Measurements from ENCODE around the gene AP4E1. TPM values are rescaled to one million over a fixed set of nuclear protein-coding genes. Genes with fewer than 3 reads are reported as not detected.
"Not testable (repeated sequence)": the region's sequence is repeated elsewhere in the genome, so short reads cannot be mapped to it uniquely, and the experiment has no call there.

The AP4E1 gene
- polyA plus RNA-seq, 1 experiment: 1.8 TPM

- no peak overlapping the region for H3K4me3 ChIP-seq (ENCODE audit: low read depth, low read length)
- no peak for TF ChIP-seq CTCF (IDR thresholded peaks at IDR 0.05; ENCODE audit: insufficient read depth, low read depth, low read length)
- POLR2A ChIA-PET: no interaction called here
- H3K27me3 ChIP-seq (ENCODE audit: control insufficient read depth, insufficient read depth, low read length): no peaks in the 10 kb centered on the region
- CTCF ChIA-PET: interaction anchor here (1.0 to 1.2 kb wide), 2 partner anchors 8 to 28 kb away, joined by 3 to 4 read pairs; no protein-coding TSS in a partner anchor
- H3K36me3 ChIP-seq (ENCODE audit: control insufficient read depth, insufficient read depth, low read length): no peaks in the 10 kb centered on the region
- DNase-seq (ENCODE audit: low read depth): no peak
These were observed 4.3 kb upstream of the AP4E1 start for GRCh38 chr15:50904211-50904610.

GRCh38 chr15:50905055-50905454 is 3.4 kb upstream of the AP4E1 start:
- POLR2A ChIA-PET: no interaction called here
- Histone ChIP-seq H3K27me3 (ENCODE audit: control insufficient read depth, insufficient read depth, low read length) (no peaks in the 10 kb centered on the region), H3K4me3 (ENCODE audit: low read depth, low read length) (no peak overlapping the region), H3K36me3 (ENCODE audit: control insufficient read depth, insufficient read depth, low read length) (no peaks in the 10 kb centered on the region)
- TF ChIP-seq CTCF (IDR thresholded peaks at IDR 0.05; ENCODE audit: insufficient read depth, low read depth, low read length): no peak
- DNase-seq (ENCODE audit: low read depth): no peak
- CTCF ChIA-PET: interaction anchor here (1.0 to 3.0 kb wide), 3 partner anchors 9 to 229 kb away, joined by 3 to 12 read pairs (median 4); no protein-coding TSS in a partner anchor

GRCh38 chr15:50906954-50907600 is 1.4 kb upstream of the AP4E1 start:
- DNase-seq (ENCODE audit: low read depth): no peak
- H3K36me3 ChIP-seq (ENCODE audit: control insufficient read depth, insufficient read depth, low read length): no peaks in the 10 kb centered on the region
- CTCF ChIA-PET: interaction anchor here (0.7 to 3.0 kb wide), 9 partner anchors 8 to 552 kb away, joined by 3 to 12 read pairs (median 4); partner anchors contain the start of gene GABPB1
- H3K27me3 ChIP-seq (ENCODE audit: control insufficient read depth, insufficient read depth, low read length): no peaks in the 10 kb centered on the region
- POLR2A ChIA-PET: no interaction called here
- no peak for TF ChIP-seq CTCF (IDR thresholded peaks at IDR 0.05; ENCODE audit: insufficient read depth, low read depth, low read length)
- H3K4me3 ChIP-seq (ENCODE audit: low read depth, low read length): peak overlapping the region; percentile 98

- no peaks in the 10 kb centered on the region for H3K27me3 ChIP-seq (ENCODE audit: control insufficient read depth, insufficient read depth, low read length)
- DNase-seq (ENCODE audit: low read depth): no peak
- H3K36me3 ChIP-seq (ENCODE audit: control insufficient read depth, insufficient read depth, low read length): no peaks in the 10 kb centered on the region
- ChIA-PET POLR2A (no interaction called here), CTCF (interaction anchor here (0.7 to 3.0 kb wide), 8 partner anchors 9 to 553 kb away, joined by 3 to 12 read pairs (median 4); partner anchors contain the start of gene GABPB1)
- H3K4me3 ChIP-seq (ENCODE audit: low read depth, low read length): peak overlapping the region; percentile 98
- no peak for TF ChIP-seq CTCF (IDR thresholded peaks at IDR 0.05; ENCODE audit: insufficient read depth, low read depth, low read length)
These were observed 778 bp upstream of the AP4E1 start for GRCh38 chr15:50907601-50908208.

- Histone ChIP-seq H3K36me3 (ENCODE audit: control insufficient read depth, insufficient read depth, low read length) (no peaks in the 10 kb centered on the region), H3K4me3 (ENCODE audit: low read depth, low read length) (peak overlapping the region; percentile 98), H3K27me3 (ENCODE audit: control insufficient read depth, insufficient read depth, low read length) (no peaks in the 10 kb centered on the region)
- CTCF ChIA-PET: interaction anchor here (0.7 to 1.9 kb wide), 15 partner anchors 10 to 414 kb away, joined by 3 to 8 read pairs (median 4); no protein-coding TSS in a partner anchor
- POLR2A ChIA-PET: interaction anchor here (0.5 kb wide), 1 partner anchor 977 kb away, joined by 3 read pairs; no protein-coding TSS in a partner anchor
- no peak for TF ChIP-seq CTCF (IDR thresholded peaks at IDR 0.05; ENCODE audit: insufficient read depth, low read depth, low read length)
- DNase-seq (ENCODE audit: low read depth): no peak
These were observed 481 bp downstream of the AP4E1 start for GRCh38 chr15:50909010-50909317.

GRCh38 chr15:50910426-50910795 is 1.9 kb downstream of the AP4E1 start:
- CTCF ChIA-PET: interaction anchor here (0.7 to 1.6 kb wide), 3 partner anchors 11 to 242 kb away, joined by 3 to 4 read pairs (median 3); no protein-coding TSS in a partner anchor
- DNase-seq (ENCODE audit: low read depth): peak; percentile 88
- H3K36me3 ChIP-seq (ENCODE audit: control insufficient read depth, insufficient read depth, low read length); H3K4me3 ChIP-seq (ENCODE audit: low read depth, low read length); H3K27me3 ChIP-seq (ENCODE audit: control insufficient read depth, insufficient read depth, low read length); POLR2A ChIA-PET: not testable (repeated sequence)

All from BJ (cell line).